ENCODE measurements around the gene AOC2.
"Not testable (repeated sequence)": the region's sequence is repeated elsewhere in the genome, so short reads cannot be mapped to it uniquely, and the experiment has no call there.

AOC2 gene

DNA sequence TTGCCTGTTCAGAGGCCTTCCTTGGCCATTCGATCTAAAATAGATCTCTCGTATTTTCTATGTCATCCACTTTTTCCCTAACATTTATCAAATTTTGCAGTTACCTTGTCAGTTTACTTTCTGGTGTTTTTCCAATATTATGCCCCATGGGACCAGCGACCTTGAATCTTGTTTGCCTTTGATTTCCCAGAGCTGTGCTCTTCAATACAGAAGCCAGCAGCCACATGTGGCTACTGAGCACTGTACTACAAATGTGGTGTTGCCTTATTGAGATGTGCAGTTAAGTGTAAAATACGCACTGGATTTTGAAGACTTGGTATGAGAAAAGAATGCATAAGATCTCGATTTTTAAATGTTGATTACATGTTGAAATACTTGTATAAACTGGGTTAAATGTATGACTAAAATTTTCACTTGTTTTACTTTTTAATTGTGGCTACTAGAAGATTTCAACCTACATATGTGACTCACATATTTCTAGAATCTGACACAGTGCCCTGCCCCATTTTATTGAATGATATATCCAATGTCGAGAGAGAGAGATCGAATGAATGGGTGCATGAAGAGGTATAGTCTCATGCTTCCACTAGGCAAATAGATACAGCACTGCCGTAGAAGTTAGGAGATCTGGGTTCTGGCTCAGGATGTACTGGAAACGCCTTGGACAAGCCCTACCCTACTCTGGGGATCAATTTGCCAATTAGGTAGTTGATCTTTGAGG lies 12.0 kb upstream of the AOC2 start:
- DNase-seq (ENCODE audit: low read depth): no peak

DNA sequence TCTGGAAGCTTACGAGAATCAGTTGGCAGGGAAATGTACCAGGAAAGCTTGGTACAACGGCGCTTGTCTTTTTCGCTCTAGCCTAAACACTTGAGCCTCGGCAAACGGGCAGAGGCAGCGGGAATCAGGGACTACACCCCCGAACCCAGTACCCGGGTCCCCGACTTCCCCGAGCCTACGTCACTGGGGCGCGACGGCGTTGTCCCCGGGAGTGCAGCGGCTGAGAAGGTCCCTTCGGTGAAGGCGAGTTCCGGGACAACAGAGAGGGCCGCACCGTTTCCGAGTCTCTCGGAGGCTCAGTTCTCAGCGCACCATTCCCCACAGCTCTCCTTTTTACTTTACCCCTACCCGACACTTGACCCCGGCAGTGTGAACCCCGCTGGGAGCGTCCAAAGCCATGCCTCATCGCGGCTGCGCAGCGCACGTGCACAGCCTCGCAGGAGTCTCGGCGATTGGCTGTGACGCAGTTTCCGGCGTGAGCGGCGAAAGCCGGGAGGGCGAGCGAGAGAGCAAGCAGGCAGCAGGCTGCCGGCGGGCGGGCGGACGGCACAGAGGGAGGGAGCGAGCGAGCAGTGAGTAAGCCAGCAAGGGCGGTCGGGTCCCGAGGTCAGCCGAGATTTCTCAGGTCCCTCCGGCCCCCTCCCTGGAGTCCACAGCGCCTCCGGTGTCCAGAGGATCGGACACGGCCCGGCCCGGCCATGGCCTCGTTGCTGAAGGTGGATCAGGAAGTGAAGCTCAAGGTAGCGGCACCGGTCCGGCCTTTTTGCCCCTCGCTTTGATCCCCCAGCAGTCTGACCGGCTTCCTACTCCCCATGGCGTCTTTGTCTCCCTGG lies 11.2 kb upstream of the AOC2 start, which contains the start of gene PSME3:
Gene PSME3 (plus strand): TSS at position 464 of the 833 bp plus-strand sequence. CDS start 235 bp downstream, at position 699.
- DNase-seq (ENCODE audit: low read depth): peak; percentile 86

GRCh38 chr17:42833767-42834422 lies 10.5 kb upstream of the AOC2 start:
- DNase-seq (ENCODE audit: low read depth): no peak

DNA sequence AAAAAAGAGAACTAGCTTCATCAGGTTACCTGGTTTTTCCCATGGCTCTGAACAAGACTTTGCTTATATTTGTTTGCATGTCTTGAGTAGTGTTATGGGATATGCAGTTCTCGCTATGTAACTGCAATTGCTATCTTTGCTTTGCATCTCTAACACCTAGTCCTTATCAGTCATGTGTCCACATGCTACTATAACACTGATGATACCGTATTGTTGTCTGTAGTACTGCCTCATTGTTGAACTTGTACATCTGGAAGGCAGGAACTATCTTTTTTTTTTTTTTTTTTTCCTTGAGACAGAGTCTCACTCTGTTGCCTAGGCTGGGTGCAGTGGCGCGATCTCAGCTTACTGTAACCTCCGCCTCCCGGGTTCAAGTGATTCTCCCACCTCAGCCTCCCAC lies 8.6 kb upstream of the AOC2 start:
- no peak for DNase-seq (ENCODE audit: low read depth)

- no peak for DNase-seq (ENCODE audit: low read depth)
Observed at GRCh38 chr17:42841975-42842685, 2.2 kb upstream of the AOC2 start.

GRCh38 chr17:42843358-42843934 lies 934 bp upstream of the AOC2 start:
- DNase-seq (ENCODE audit: low read depth): no peak

DNA sequence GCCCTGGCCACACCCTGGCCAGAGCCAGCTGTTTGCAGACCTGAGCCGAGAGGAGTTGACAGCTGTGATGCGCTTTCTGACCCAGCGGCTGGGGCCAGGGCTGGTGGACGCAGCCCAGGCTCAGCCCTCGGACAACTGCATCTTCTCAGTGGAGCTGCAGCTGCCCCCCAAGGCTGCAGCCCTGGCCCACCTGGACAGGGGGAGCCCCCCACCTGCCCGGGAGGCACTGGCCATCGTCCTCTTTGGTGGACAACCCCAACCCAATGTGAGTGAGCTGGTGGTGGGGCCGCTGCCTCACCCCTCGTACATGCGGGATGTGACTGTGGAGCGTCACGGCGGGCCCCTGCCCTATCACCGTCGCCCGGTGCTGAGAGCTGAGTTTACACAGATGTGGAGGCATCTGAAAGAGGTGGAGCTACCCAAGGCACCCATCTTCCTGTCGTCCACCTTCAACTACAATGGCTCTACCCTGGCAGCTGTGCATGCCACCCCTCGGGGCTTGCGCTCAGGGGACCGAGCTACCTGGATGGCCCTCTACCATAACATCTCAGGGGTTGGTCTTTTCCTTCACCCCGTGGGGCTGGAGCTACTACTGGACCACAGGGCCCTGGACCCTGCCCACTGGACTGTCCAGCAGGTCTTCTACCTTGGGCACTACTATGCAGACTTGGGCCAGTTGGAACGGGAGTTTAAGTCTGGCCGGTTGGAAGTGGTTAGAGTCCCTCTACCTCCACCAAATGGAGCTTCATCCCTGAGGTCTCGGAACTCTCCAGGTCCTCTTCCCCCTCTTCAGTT lies 578 bp downstream of the AOC2 start:
- DNase-seq (ENCODE audit: low read depth): no peak

DNA sequence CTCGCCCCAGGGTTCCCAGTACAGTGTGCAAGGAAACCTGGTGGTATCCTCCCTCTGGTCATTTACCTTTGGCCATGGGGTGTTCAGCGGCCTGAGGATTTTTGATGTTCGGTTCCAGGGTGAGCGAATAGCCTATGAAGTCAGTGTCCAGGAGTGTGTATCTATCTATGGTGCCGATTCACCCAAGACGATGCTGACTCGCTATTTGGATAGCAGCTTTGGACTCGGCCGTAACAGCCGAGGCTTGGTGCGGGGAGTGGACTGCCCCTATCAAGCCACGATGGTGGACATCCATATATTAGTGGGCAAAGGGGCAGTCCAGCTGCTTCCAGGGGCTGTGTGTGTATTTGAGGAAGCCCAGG lies 1.2 kb downstream of the AOC2 start:
- no peak for DNase-seq (ENCODE audit: low read depth)

- peak; percentile 52 for DNase-seq (ENCODE audit: low read depth)
Observed at GRCh38 chr17:42845918-42846593, 1.7 kb downstream of the AOC2 start.

- DNase-seq (ENCODE audit: low read depth): no peak
Observed at GRCh38 chr17:42846594-42847280, 2.4 kb downstream of the AOC2 start.

DNA sequence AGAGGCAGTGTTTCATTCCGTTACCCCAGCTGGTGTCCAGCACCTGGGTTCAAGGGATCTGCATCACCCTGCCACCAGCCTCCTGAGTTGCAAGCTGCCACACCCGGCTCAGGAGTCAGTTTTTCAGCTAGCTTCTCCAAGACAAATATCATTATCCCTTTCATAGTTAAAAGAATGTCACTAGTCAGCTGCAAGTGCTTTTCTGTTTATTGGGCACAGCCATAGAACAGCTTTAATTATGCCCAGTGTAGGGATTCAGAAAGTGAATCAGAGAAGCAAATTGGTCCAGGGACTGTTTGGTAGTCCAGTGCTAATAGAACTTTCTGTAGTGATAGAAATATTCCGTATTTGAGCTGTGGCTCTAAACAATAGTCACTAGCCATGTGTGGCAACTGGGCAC lies 3.7 kb downstream of the AOC2 start:
- no peak for DNase-seq (ENCODE audit: low read depth)

DNA sequence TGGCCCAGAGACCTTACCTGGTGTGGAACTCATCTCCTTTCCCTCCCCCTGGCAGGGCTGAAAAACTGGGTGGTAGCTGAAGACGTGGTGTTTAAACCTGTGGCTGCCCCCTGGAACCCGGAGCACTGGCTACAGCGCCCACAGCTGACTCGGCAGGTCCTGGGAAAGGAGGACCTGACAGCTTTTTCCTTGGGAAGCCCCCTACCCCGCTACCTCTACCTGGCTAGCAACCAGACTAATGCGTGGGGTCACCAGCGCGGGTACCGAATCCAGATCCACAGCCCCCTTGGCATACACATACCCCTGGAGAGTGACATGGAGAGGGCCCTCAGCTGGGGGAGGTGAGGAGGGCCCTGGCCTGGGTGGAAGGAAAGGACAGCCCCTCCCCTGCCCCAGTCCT lies 4.7 kb downstream of the AOC2 start:
- no peak for DNase-seq (ENCODE audit: low read depth)

GRCh38 chr17:42849451-42850181 lies 5.2 kb downstream of the AOC2 start:
- no peak for DNase-seq (ENCODE audit: low read depth)

- DNase-seq (ENCODE audit: low read depth): no peak
Observed at GRCh38 chr17:42850954-42851353, 6.6 kb downstream of the AOC2 start, which contains the start of gene AOC3. AOC3 (plus strand) TSS chr17:42851199; CDS start chr17:42851344, 145 bp downstream.

DNA sequence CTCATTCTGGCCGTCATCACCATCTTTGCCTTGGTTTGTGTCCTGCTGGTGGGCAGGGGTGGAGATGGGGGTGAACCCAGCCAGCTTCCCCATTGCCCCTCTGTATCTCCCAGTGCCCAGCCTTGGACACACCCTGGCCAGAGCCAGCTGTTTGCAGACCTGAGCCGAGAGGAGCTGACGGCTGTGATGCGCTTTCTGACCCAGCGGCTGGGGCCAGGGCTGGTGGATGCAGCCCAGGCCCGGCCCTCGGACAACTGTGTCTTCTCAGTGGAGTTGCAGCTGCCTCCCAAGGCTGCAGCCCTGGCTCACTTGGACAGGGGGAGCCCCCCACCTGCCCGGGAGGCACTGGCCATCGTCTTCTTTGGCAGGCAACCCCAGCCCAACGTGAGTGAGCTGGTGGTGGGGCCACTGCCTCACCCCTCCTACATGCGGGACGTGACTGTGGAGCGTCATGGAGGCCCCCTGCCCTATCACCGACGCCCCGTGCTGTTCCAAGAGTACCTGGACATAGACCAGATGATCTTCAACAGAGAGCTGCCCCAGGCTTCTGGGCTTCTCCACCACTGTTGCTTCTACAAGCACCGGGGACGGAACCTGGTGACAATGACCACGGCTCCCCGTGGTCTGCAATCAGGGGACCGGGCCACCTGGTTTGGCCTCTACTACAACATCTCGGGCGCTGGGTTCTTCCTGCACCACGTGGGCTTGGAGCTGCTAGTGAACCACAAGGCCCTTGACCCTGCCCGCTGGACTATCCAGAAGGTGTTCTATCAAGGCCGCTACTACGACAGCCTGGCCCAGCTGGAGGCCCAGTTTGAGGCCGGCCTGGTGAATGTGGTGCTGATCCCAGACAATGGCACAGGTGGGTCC lies 7.2 kb downstream of the AOC2 start:
- not testable (repeated sequence) for DNase-seq (ENCODE audit: low read depth)

DNA sequence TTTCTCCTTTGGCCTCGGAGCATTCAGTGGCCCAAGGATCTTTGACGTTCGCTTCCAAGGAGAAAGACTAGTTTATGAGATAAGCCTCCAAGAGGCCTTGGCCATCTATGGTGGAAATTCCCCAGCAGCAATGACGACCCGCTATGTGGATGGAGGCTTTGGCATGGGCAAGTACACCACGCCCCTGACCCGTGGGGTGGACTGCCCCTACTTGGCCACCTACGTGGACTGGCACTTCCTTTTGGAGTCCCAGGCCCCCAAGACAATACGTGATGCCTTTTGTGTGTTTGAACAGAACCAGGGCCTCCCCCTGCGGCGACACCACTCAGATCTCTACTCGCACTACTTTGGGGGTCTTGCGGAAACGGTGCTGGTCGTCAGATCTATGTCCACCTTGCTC lies 8.0 kb downstream of the AOC2 start:
- no peak for DNase-seq (ENCODE audit: low read depth)

- DNase-seq (ENCODE audit: low read depth): no peak
Observed at GRCh38 chr17:42853004-42853403, 8.6 kb downstream of the AOC2 start.

GRCh38 chr17:42853597-42853967 lies 9.2 kb downstream of the AOC2 start:
- DNase-seq (ENCODE audit: low read depth): no peak

All from activated T-cell treated with anti-CD3 and anti-CD28 coated beads for 48 hours (primary cell).